ENCODE data around the gene SAMD10.
"Not testable (repeated sequence)": the region's sequence is repeated elsewhere in the genome, so short reads cannot be mapped to it uniquely, and the experiment has no call there.

SAMD10 gene

GRCh38 chr20:64015635-64016034 lies 36.2 kb upstream of the SAMD10 start:
- Histone ChIP-seq H3K9me3 (ENCODE audit: control insufficient read depth, insufficient read depth, low read length) (no peaks in the 10 kb centered on the region), H3K4me1 (ENCODE audit: control insufficient read depth, insufficient read depth, low read length) (no peaks in the 10 kb centered on the region), H3K27ac (ENCODE audit: low read length) (no peak overlapping the region), H3K36me3 (ENCODE audit: control insufficient read depth, insufficient read depth, low read length) (peaks cover 14% of the 10 kb centered on the region; the same call in 1 of the 2 replicates), H3K4me3 (ENCODE audit: low read length) (no peak overlapping the region), H3K27me3 (ENCODE audit: control insufficient read depth, insufficient read depth, low read length) (no peaks in the 10 kb centered on the region)
- no CpG with 5 or more reads among the region's 2 CpGs for WGBS (ENCODE audit: insufficient coverage, insufficient read length)
- DNase-seq (ENCODE audit: low read depth, low spot score): no peak

- not testable (repeated sequence) for H3K4me3 ChIP-seq (ENCODE audit: low read length); DNase-seq (ENCODE audit: low read depth, low spot score); H3K27ac ChIP-seq (ENCODE audit: low read length); H3K27me3 ChIP-seq (ENCODE audit: control insufficient read depth, insufficient read depth, low read length); H3K4me1 ChIP-seq (ENCODE audit: control insufficient read depth, insufficient read depth, low read length); H3K9me3 ChIP-seq (ENCODE audit: control insufficient read depth, insufficient read depth, low read length)
- peaks cover 15% of the 10 kb centered on the region; the same call in 1 of the 2 replicates for H3K36me3 ChIP-seq (ENCODE audit: control insufficient read depth, insufficient read depth, low read length)
- no CpG with 5 or more reads among the region's 20 CpGs for WGBS (ENCODE audit: insufficient coverage, insufficient read length)
Measured at GRCh38 chr20:64012385-64013154, 33.1 kb upstream of the SAMD10 start.

GRCh38 chr20:64011366-64011779 lies 31.9 kb upstream of the SAMD10 start:
- WGBS (ENCODE audit: insufficient coverage, insufficient read length): no CpG with 5 or more reads among the region's 16 CpGs
- DNase-seq (ENCODE audit: low read depth, low spot score): no peak
- no peaks in the 10 kb centered on the region for H3K27me3 ChIP-seq (ENCODE audit: control insufficient read depth, insufficient read depth, low read length)
- H3K4me3 ChIP-seq (ENCODE audit: low read length): no peak overlapping the region
- no peaks in the 10 kb centered on the region for H3K9me3 ChIP-seq (ENCODE audit: control insufficient read depth, insufficient read depth, low read length)
- H3K36me3 ChIP-seq (ENCODE audit: control insufficient read depth, insufficient read depth, low read length): peaks cover 17% of the 10 kb centered on the region; the same call in 1 of the 2 replicates
- H3K27ac ChIP-seq (ENCODE audit: low read length): no peak overlapping the region
- H3K4me1 ChIP-seq (ENCODE audit: control insufficient read depth, insufficient read depth, low read length): no peaks in the 10 kb centered on the region

- H3K27ac ChIP-seq (ENCODE audit: low read length): no peak overlapping the region
- no peak for DNase-seq (ENCODE audit: low read depth, low spot score)
- WGBS (ENCODE audit: insufficient coverage, insufficient read length): no CpG with 5 or more reads among the region's 8 CpGs
- peaks cover 17% of the 10 kb centered on the region; the same call in 1 of the 2 replicates for H3K36me3 ChIP-seq (ENCODE audit: control insufficient read depth, insufficient read depth, low read length)
- no peak overlapping the region for H3K4me3 ChIP-seq (ENCODE audit: low read length)
- no peaks in the 10 kb centered on the region for H3K27me3 ChIP-seq (ENCODE audit: control insufficient read depth, insufficient read depth, low read length)
- no peaks in the 10 kb centered on the region for H3K9me3 ChIP-seq (ENCODE audit: control insufficient read depth, insufficient read depth, low read length)
- no peaks in the 10 kb centered on the region for H3K4me1 ChIP-seq (ENCODE audit: control insufficient read depth, insufficient read depth, low read length)
Measured at GRCh38 chr20:64010711-64011237, 31.3 kb upstream of the SAMD10 start.

- H3K27ac ChIP-seq (ENCODE audit: low read length): no peak overlapping the region
- WGBS (ENCODE audit: insufficient coverage, insufficient read length): no CpG with 5 or more reads among the region's 13 CpGs
- H3K27me3 ChIP-seq (ENCODE audit: control insufficient read depth, insufficient read depth, low read length): no peaks in the 10 kb centered on the region
Measured at GRCh38 chr20:64009811-64010387, 30.5 kb upstream of the SAMD10 start.

GRCh38 chr20:64006902-64007301 lies 27.5 kb upstream of the SAMD10 start:
- Histone ChIP-seq H3K36me3 (ENCODE audit: control insufficient read depth, insufficient read depth, low read length) (peaks cover 29% of the 10 kb centered on the region), H3K27me3 (ENCODE audit: control insufficient read depth, insufficient read depth, low read length) (no peaks in the 10 kb centered on the region), H3K27ac (ENCODE audit: low read length) (no peak overlapping the region), H3K4me1 (ENCODE audit: control insufficient read depth, insufficient read depth, low read length) (no peaks in the 10 kb centered on the region), H3K4me3 (ENCODE audit: low read length) (no peak overlapping the region), H3K9me3 (ENCODE audit: control insufficient read depth, insufficient read depth, low read length) (no peaks in the 10 kb centered on the region)
- WGBS (ENCODE audit: insufficient coverage, insufficient read length): no CpG with 5 or more reads among the region's 3 CpGs
- no peak for DNase-seq (ENCODE audit: low read depth, low spot score)

More at GRCh38 chr20:64009811-64010387, 30.5 kb upstream of the SAMD10 start:
- peaks cover 22% of the 10 kb centered on the region for H3K36me3 ChIP-seq (ENCODE audit: control insufficient read depth, insufficient read depth, low read length)
- H3K4me1 ChIP-seq (ENCODE audit: control insufficient read depth, insufficient read depth, low read length): no peaks in the 10 kb centered on the region
- DNase-seq (ENCODE audit: low read depth, low spot score): no peak
- no peak overlapping the region for H3K4me3 ChIP-seq (ENCODE audit: low read length)
- no peaks in the 10 kb centered on the region for H3K9me3 ChIP-seq (ENCODE audit: control insufficient read depth, insufficient read depth, low read length)

GRCh38 chr20:64006490-64006889 lies 27.0 kb upstream of the SAMD10 start:
- Histone ChIP-seq H3K4me3 (ENCODE audit: low read length) (no peak overlapping the region), H3K36me3 (ENCODE audit: control insufficient read depth, insufficient read depth, low read length) (peaks cover 30% of the 10 kb centered on the region), H3K27ac (ENCODE audit: low read length) (no peak overlapping the region), H3K9me3 (ENCODE audit: control insufficient read depth, insufficient read depth, low read length) (no peaks in the 10 kb centered on the region), H3K4me1 (ENCODE audit: control insufficient read depth, insufficient read depth, low read length) (no peaks in the 10 kb centered on the region), H3K27me3 (ENCODE audit: control insufficient read depth, insufficient read depth, low read length) (no peaks in the 10 kb centered on the region)
- WGBS (ENCODE audit: insufficient coverage, insufficient read length): no CpG with 5 or more reads among the region's 10 CpGs
- no peak for DNase-seq (ENCODE audit: low read depth, low spot score)

- no peak for DNase-seq (ENCODE audit: low read depth, low spot score)
- H3K27me3 ChIP-seq (ENCODE audit: control insufficient read depth, insufficient read depth, low read length): no peaks in the 10 kb centered on the region
- H3K4me3 ChIP-seq (ENCODE audit: low read length): no peak overlapping the region
- H3K27ac ChIP-seq (ENCODE audit: low read length): no peak overlapping the region
- H3K9me3 ChIP-seq (ENCODE audit: control insufficient read depth, insufficient read depth, low read length): no peaks in the 10 kb centered on the region
- no CpG with 5 or more reads among the region's 6 CpGs for WGBS (ENCODE audit: insufficient coverage, insufficient read length)
- peaks cover 27% of the 10 kb centered on the region for H3K36me3 ChIP-seq (ENCODE audit: control insufficient read depth, insufficient read depth, low read length)
- no peaks in the 10 kb centered on the region for H3K4me1 ChIP-seq (ENCODE audit: control insufficient read depth, insufficient read depth, low read length)
Measured at GRCh38 chr20:64005394-64005793, 26.0 kb upstream of the SAMD10 start.

- no peak for DNase-seq (ENCODE audit: low read depth, low spot score)
- Histone ChIP-seq H3K4me1 (ENCODE audit: control insufficient read depth, insufficient read depth, low read length) (no peaks in the 10 kb centered on the region), H3K9me3 (ENCODE audit: control insufficient read depth, insufficient read depth, low read length) (no peaks in the 10 kb centered on the region), H3K27ac (ENCODE audit: low read length) (no peak overlapping the region), H3K36me3 (ENCODE audit: control insufficient read depth, insufficient read depth, low read length) (peaks cover 33% of the 10 kb centered on the region), H3K27me3 (ENCODE audit: control insufficient read depth, insufficient read depth, low read length) (no peaks in the 10 kb centered on the region), H3K4me3 (ENCODE audit: low read length) (no peak overlapping the region)
- no CpG with 5 or more reads among the region's 7 CpGs for WGBS (ENCODE audit: insufficient coverage, insufficient read length)
Measured at GRCh38 chr20:64003960-64004725, 24.7 kb upstream of the SAMD10 start.

GRCh38 chr20:64001607-64002011 lies 22.2 kb upstream of the SAMD10 start:
- no peak overlapping the region for H3K27ac ChIP-seq (ENCODE audit: low read length)
- peaks cover 37% of the 10 kb centered on the region for H3K36me3 ChIP-seq (ENCODE audit: control insufficient read depth, insufficient read depth, low read length)
- H3K4me1 ChIP-seq (ENCODE audit: control insufficient read depth, insufficient read depth, low read length): no peaks in the 10 kb centered on the region
- no peaks in the 10 kb centered on the region for H3K9me3 ChIP-seq (ENCODE audit: control insufficient read depth, insufficient read depth, low read length)
- no CpG with 5 or more reads among the region's 11 CpGs for WGBS (ENCODE audit: insufficient coverage, insufficient read length)
- H3K27me3 ChIP-seq (ENCODE audit: control insufficient read depth, insufficient read depth, low read length): no peaks in the 10 kb centered on the region
- no peak overlapping the region for H3K4me3 ChIP-seq (ENCODE audit: low read length)
- DNase-seq (ENCODE audit: low read depth, low spot score): no peak

Data from iPS DF 6.9 (cell line).